ENCODE results near the gene C1QTNF2.

C1QTNF2 gene

GRCh38 chr5:160387445-160387844, 17.0 kb upstream of the C1QTNF2 start:
- no peak for TF ChIP-seq CTCF (IDR thresholded peaks at IDR 0.05; ENCODE audit: low read depth, low read length, missing control alignments)
- DNase-seq, result no peak
- in situ Hi-C loops (cut with HindIII; ENCODE audit: low pct_ligation_motif_present, low sequenced_read_pairs), result no loop called here

GRCh38 chr5:160385496-160385895, 15.1 kb upstream of the C1QTNF2 start:
- in situ Hi-C loops (cut with HindIII; ENCODE audit: low pct_ligation_motif_present, low sequenced_read_pairs), result no loop called here
- no peaks in the 10 kb centered on the region for H3K36me3 ChIP-seq (replicated peaks)

More at GRCh38 chr5:160387445-160387844, 17.0 kb upstream of the C1QTNF2 start:
- Histone ChIP-seq H3K36me3 (replicated peaks) (no peaks in the 10 kb centered on the region), H3K27ac (no peak overlapping the region), H3K4me3 (ENCODE audit: low read depth, low read length) (no peak overlapping the region), H3K27me3 (replicated peaks) (no peaks in the 10 kb centered on the region)

GRCh38 chr5:160384681-160385080, 14.3 kb upstream of the C1QTNF2 start:
- no peaks in the 10 kb centered on the region for H3K36me3 ChIP-seq (replicated peaks)
- H3K27ac ChIP-seq, result no peak overlapping the region
- TF ChIP-seq CTCF (IDR thresholded peaks at IDR 0.05; ENCODE audit: low read depth, low read length, missing control alignments), result no peak
- no peak for DNase-seq
- no peaks in the 10 kb centered on the region for H3K27me3 ChIP-seq (replicated peaks)
- no peak overlapping the region for H3K4me3 ChIP-seq (ENCODE audit: low read depth, low read length)
- in situ Hi-C loops (cut with HindIII; ENCODE audit: low pct_ligation_motif_present, low sequenced_read_pairs), result no loop called here

More at GRCh38 chr5:160385496-160385895, 15.1 kb upstream of the C1QTNF2 start:
- Histone ChIP-seq H3K27ac (no peak overlapping the region), H3K4me3 (ENCODE audit: low read depth, low read length) (no peak overlapping the region), H3K27me3 (replicated peaks) (no peaks in the 10 kb centered on the region)
- DNase-seq, result no peak
- TF ChIP-seq CTCF (IDR thresholded peaks at IDR 0.05; ENCODE audit: low read depth, low read length, missing control alignments), result no peak

- H3K27me3 ChIP-seq (replicated peaks), result no peaks in the 10 kb centered on the region
- no peak overlapping the region for H3K4me3 ChIP-seq (ENCODE audit: low read depth, low read length)
- in situ Hi-C loops (cut with HindIII; ENCODE audit: low pct_ligation_motif_present, low sequenced_read_pairs), result no loop called here
- H3K27ac ChIP-seq, result no peak overlapping the region
- no peaks in the 10 kb centered on the region for H3K36me3 ChIP-seq (replicated peaks)
- DNase-seq, result no peak
- TF ChIP-seq CTCF (IDR thresholded peaks at IDR 0.05; ENCODE audit: low read depth, low read length, missing control alignments), result no peak
Observed at GRCh38 chr5:160382346-160382745, 11.9 kb upstream of the C1QTNF2 start.

- TF ChIP-seq CTCF (IDR thresholded peaks at IDR 0.05; ENCODE audit: low read depth, low read length, missing control alignments), result no peak
- H3K27me3 ChIP-seq (replicated peaks), result no peaks in the 10 kb centered on the region
- no peaks in the 10 kb centered on the region for H3K36me3 ChIP-seq (replicated peaks)
- H3K27ac ChIP-seq, result no peak overlapping the region
- in situ Hi-C loops (cut with HindIII; ENCODE audit: low pct_ligation_motif_present, low sequenced_read_pairs), result no loop called here
- DNase-seq, result no peak
- H3K4me3 ChIP-seq (ENCODE audit: low read depth, low read length), result no peak overlapping the region
Observed at GRCh38 chr5:160380041-160380440, 9.6 kb upstream of the C1QTNF2 start.

- Histone ChIP-seq H3K36me3 (replicated peaks) (no peaks in the 10 kb centered on the region), H3K27ac (no peak overlapping the region), H3K4me3 (ENCODE audit: low read depth, low read length) (no peak overlapping the region), H3K27me3 (replicated peaks) (no peaks in the 10 kb centered on the region)
- no peak for TF ChIP-seq CTCF (IDR thresholded peaks at IDR 0.05; ENCODE audit: low read depth, low read length, missing control alignments)
- DNase-seq, result no peak
- in situ Hi-C loops (cut with HindIII; ENCODE audit: low pct_ligation_motif_present, low sequenced_read_pairs), result no loop called here
Observed at GRCh38 chr5:160379511-160379910, 9.1 kb upstream of the C1QTNF2 start.
